Endothelial cell of umbilical vein (primary cell): ENCODE measurements around the gene MVB12B. TPM values are rescaled to one million over a fixed set of nuclear protein-coding genes. Genes with fewer than 3 reads are reported as not detected.

Source experiments
- BruUV-seq: library from RNA; stranded (reverse); fragments of 400-500 nt; replicated peaks from 2 replicates; lab custom pipeline; 2021; lab: Mats Ljungman, UMichigan
- CTCF ChIA-PET: fragments of 300-600, 350-600 bp; sonication (Branson Sonifier 250); formaldehyde crosslinking; loops from one replicate; lab custom pipeline; 2021; ENCODE audit warnings: antibody characterized with exemption, inconsistent platforms; lab: Charles Lee
- POLR2A ChIA-PET: fragments of 300-600, 350-600 bp; sonication (Branson Sonifier 250); formaldehyde crosslinking; loops from one replicate; lab custom pipeline; 2021; ENCODE audit warnings: antibody characterized with exemption, inconsistent platforms; lab: Charles Lee
- DNase-seq: peaks from one replicate; pipeline ENCODE4 v3.0.0-alpha.2; 2011; ENCODE audit warnings: low read depth, low spot score
- FAIRE-seq: peaks from 2 replicates; lab custom pipeline; 2011; peaks lifted over from hg19 to GRCh38; lab: Jason Lieb, UNC
- H2AFZ ChIP-seq: 2 replicates; pipeline ENCODE4 v1.6.0; 2012; ENCODE audit warnings: low read depth, low read length, control low read depth, inconsistent platforms
- H3K27ac ChIP-seq: 2 replicates; pipeline ENCODE4 v1.5.1; 2011; ENCODE audit warnings: low read depth, mild to moderate bottlenecking, control low read depth, low read length, moderate library complexity; ENCODE audit not compliant: insufficient read depth
- H3K27me3 ChIP-seq, 2 experiments: 2 replicates each; pipeline versions ENCODE4 v1.6.0 to v1.6.1; 2011; ENCODE audit warnings: low read length in 2 of 2, mixed read lengths in 1 of 2; ENCODE audit not compliant: control insufficient read depth in 2 of 2, insufficient read depth in 2 of 2
- H3K36me3 ChIP-seq, 2 experiments: 2 replicates in 1 of 2; 3 replicates in 1 of 2; pipeline ENCODE4 v1.5.1; 2011; ENCODE audit warnings: low read length in 2 of 2, mild to moderate bottlenecking in 1 of 2, moderate library complexity in 1 of 2; ENCODE audit not compliant: control insufficient read depth in 2 of 2, insufficient read depth in 2 of 2; ENCODE audit errors: extremely low read depth in 1 of 2
- H3K4me1 ChIP-seq: 3 replicates; pipeline ENCODE4 v1.5.1; 2011; ENCODE audit warnings: mild to moderate bottlenecking, low read length; ENCODE audit not compliant: control insufficient read depth, insufficient read depth; ENCODE audit errors: extremely low read depth
- H3K4me2 ChIP-seq: 2 replicates; pipeline ENCODE4 v1.6.1; 2011; ENCODE audit warnings: low read length, control low read depth, mixed read lengths; ENCODE audit not compliant: insufficient read depth
- H3K4me3 ChIP-seq, 3 experiments: fragments of 200-600 bp in 1 of 3; sonication (generic), shearing (Covaris generic) in 1 of 3; replicated peaks in 1 of 3; 2 replicates each; pipeline ENCODE4 v1.5.1; 2011 to 2016; ENCODE audit warnings: control low read depth in 3 of 3, low read length in 3 of 3, mild to moderate bottlenecking in 2 of 3, inconsistent platforms in 1 of 3, low read depth in 1 of 3, moderate library complexity in 1 of 3; ENCODE audit not compliant: insufficient read depth in 1 of 3
- H3K79me2 ChIP-seq: 2 replicates; pipeline ENCODE4 v1.6.0; 2012; ENCODE audit warnings: low read length, inconsistent platforms; ENCODE audit not compliant: control insufficient read depth, insufficient read depth
- H3K9ac ChIP-seq: replicated peaks from 2 replicates; pipeline ENCODE3; 2011; ENCODE audit warnings: low read length, control low read depth; ENCODE audit not compliant: insufficient read depth; ENCODE audit errors: extremely low read depth
- H3K9me1 ChIP-seq: replicated peaks from 3 replicates; pipeline ENCODE4 v1.6.0; 2011; ENCODE audit warnings: mild to moderate bottlenecking, low read length; ENCODE audit not compliant: control insufficient read depth, insufficient read depth; ENCODE audit errors: extremely low read depth
- H3K9me3 ChIP-seq: replicated peaks from 2 replicates; pipeline ENCODE4 v1.5.1; 2012; ENCODE audit warnings: low read length, inconsistent platforms; ENCODE audit not compliant: control insufficient read depth, insufficient read depth
- H4K20me1 ChIP-seq: replicated peaks from 2 replicates; pipeline ENCODE3; 2011; ENCODE audit warnings: mild to moderate bottlenecking, low read length; ENCODE audit not compliant: control insufficient read depth, insufficient read depth; ENCODE audit errors: extremely low read depth
- EZH2 ChIP-seq: IDR thresholded peaks from 2 replicates; pipeline ENCODE4 v1.6.1; 2012; ENCODE audit warnings: borderline replicate concordance, low read depth, mild to moderate bottlenecking, moderate library complexity, low read length, inconsistent platforms; ENCODE audit not compliant: severe bottlenecking
- FOS ChIP-seq: IDR thresholded peaks from 2 replicates; pipeline ENCODE4 v1.6.1; 2011; ENCODE audit warnings: mild to moderate bottlenecking, low read length, moderate library complexity, borderline replicate concordance; ENCODE audit not compliant: insufficient read depth
- GATA2 ChIP-seq: IDR thresholded peaks from 2 replicates; pipeline ENCODE4 v1.7.0; 2011; ENCODE audit warnings: low read depth, mild to moderate bottlenecking, moderate library complexity, mixed read lengths, low read length; ENCODE audit not compliant: insufficient read length, insufficient read depth
- JUN ChIP-seq: IDR thresholded peaks from 2 replicates; pipeline ENCODE4 v1.6.1; 2011; ENCODE audit warnings: borderline replicate concordance, low read depth; ENCODE audit not compliant: insufficient read length, insufficient read depth
- MYC ChIP-seq: IDR thresholded peaks from one replicate; pipeline ENCODE4 v1.6.1; 2011; ENCODE audit warnings: mild to moderate bottlenecking, low read depth, low read length
- POLR2A ChIP-seq: IDR thresholded peaks from 2 replicates; pipeline ENCODE4 v1.6.1; 2012; ENCODE audit warnings: low read depth, mild to moderate bottlenecking, control low read depth, low read length
- POLR2AphosphoS5 ChIP-seq: IDR thresholded peaks from 2 replicates; pipeline ENCODE4 v1.6.1; 2012; ENCODE audit warnings: low read depth, mild to moderate bottlenecking, control low read depth, low read length, moderate library complexity; ENCODE audit not compliant: insufficient read depth
- dilution Hi-C: fragments of 300-500 bp; cut with MboI; formaldehyde crosslinking; loops from one replicate; pipeline ENCODE4 v1.15.0; 2019; ENCODE audit warnings: low sequenced_read_pairs; ENCODE audit not compliant: extremely low pct_ligation_motif_present
- intact Hi-C: fragments of 100-400 bp; cut with micrococcal nuclease; formaldehyde crosslinking; loops from one replicate; pipeline ENCODE4 v1.10.0; 2022
- polyA plus RNA-seq, 4 experiments: library from polyadenylated mRNA; depleted of rRNA in 3 of 4; stranded (reverse) in 3 of 4; unstranded in 1 of 4; fragments of >200 nt; gene quantifications; 2 replicates each; pipeline versions ENCODE4 v1.2.1 to v1.2.3, GENCODE V29; 2011 to 2012; ENCODE audit warnings: missing spikeins in 1 of 4
- total RNA-seq: library from RNA; stranded (reverse); gene quantifications from 2 replicates; pipeline ENCODE4 v1.2.3, GENCODE V29; 2021
- TF ChIP-seq, protein P1 (sequence below), 2 donors: IDR thresholded peaks; 1 replicate in 1 of 2; 2 replicates in 1 of 2; pipeline ENCODE4 v1.5.1; 2011; ENCODE audit warnings: low read length in 2 of 2, mild to moderate bottlenecking in 2 of 2, moderate library complexity in 2 of 2, control low read depth in 1 of 2, inconsistent platforms in 1 of 2, low read depth in 1 of 2; ENCODE audit not compliant: insufficient read depth in 1 of 2; ENCODE audit errors: extremely low read depth in 1 of 2
- TF ChIP-seq, protein P2 (sequence below): IDR thresholded peaks from 2 replicates; pipeline ENCODE4 v1.6.1; 2011; ENCODE audit not compliant: insufficient read depth, insufficient read length

Gene MVB12B
- total and polyA plus RNA-seq, 2 donors (not counting 3 experiments of a cell fraction or from before 2014, with no cell fraction given) = 6.6 to 17.3 TPM

DNA sequence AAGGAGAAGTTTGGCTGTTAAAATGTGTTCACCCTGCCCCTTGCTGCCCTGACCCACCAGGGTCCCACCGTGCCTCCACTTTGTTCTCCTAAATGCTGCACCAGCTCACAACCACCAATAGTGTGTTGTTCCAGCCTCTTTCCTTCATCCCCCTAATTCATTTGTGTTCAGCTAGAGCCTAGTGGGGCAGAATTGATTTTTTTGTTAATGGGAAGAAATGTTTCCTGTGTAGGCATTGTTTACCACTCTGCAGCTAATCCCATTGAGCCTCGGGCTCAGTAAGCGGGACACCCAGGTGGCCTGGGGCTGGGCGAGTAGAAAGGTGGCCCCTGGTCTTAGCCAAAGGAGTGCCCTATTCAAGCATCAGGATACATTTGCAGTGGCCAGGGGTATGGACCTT lies 127.6 kb downstream of the MVB12B start:
- ChIA-PET CTCF (no interaction called here), POLR2A (no interaction called here)
- FAIRE-seq (no peak), DNase-seq (no peak)
- no peaks in the 10 kb centered on the region for H4K20me1 ChIP-seq
- no peaks in the 10 kb centered on the region for H3K27me3 ChIP-seq
- intact Hi-C loops (no loop called here), dilution Hi-C loops (no loop called here)
- no peak overlapping the region for H3K4me3 ChIP-seq
- no peaks in the 10 kb centered on the region for H3K79me2 ChIP-seq
- no peak overlapping the region for H3K27ac ChIP-seq
- no peak overlapping the region for H2AFZ ChIP-seq
- H3K9me3 ChIP-seq = no peaks in the 10 kb centered on the region
- no peaks in the 10 kb centered on the region for H3K4me1 ChIP-seq
- H3K9ac ChIP-seq = no peak overlapping the region
- no peak overlapping the region for H3K4me2 ChIP-seq
- BruUV-seq = no TSS peak
- TF ChIP-seq FOS (no peak), POLR2AphosphoS5 (no peak), MYC (no peak), GATA2 (no peak), POLR2A (no peak), JUN (no peak), EZH2 (no peak)
- TF ChIP-seq, protein P1, sequence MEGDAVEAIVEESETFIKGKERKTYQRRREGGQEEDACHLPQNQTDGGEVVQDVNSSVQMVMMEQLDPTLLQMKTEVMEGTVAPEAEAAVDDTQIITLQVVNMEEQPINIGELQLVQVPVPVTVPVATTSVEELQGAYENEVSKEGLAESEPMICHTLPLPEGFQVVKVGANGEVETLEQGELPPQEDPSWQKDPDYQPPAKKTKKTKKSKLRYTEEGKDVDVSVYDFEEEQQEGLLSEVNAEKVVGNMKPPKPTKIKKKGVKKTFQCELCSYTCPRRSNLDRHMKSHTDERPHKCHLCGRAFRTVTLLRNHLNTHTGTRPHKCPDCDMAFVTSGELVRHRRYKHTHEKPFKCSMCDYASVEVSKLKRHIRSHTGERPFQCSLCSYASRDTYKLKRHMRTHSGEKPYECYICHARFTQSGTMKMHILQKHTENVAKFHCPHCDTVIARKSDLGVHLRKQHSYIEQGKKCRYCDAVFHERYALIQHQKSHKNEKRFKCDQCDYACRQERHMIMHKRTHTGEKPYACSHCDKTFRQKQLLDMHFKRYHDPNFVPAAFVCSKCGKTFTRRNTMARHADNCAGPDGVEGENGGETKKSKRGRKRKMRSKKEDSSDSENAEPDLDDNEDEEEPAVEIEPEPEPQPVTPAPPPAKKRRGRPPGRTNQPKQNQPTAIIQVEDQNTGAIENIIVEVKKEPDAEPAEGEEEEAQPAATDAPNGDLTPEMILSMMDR (IDR thresholded peaks at IDR 0.05; ENCODE audit: extremely low read depth in 1 of 2, insufficient read depth in 1 of 2, low read depth in 1 of 2, low read length in 2 of 2) = no peak
- TF ChIP-seq, protein P2, sequence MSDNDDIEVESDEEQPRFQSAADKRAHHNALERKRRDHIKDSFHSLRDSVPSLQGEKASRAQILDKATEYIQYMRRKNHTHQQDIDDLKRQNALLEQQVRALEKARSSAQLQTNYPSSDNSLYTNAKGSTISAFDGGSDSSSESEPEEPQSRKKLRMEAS = no peak
- no peaks in the 10 kb centered on the region for H3K36me3 ChIP-seq
- no peaks in the 10 kb centered on the region for H3K9me1 ChIP-seq
